Astrocyte of the spinal cord (primary cell): ENCODE measurements around the gene AGAP1.

Experiments used
- DNase-seq: peaks from one replicate; pipeline ENCODE4 v3.0.0; 2011; ENCODE audit warnings: low read depth, low spot score
- H3K4me3 ChIP-seq: 2 replicates; pipeline ENCODE4 v1.5.1; 2011; ENCODE audit warnings: low read depth, mild to moderate bottlenecking, low read length, moderate library complexity
- in situ Hi-C: cut with HindIII; loops from 2 replicates; pipeline ENCODE4 v1.10.0; 2017; ENCODE audit warnings: low sequenced_read_pairs
- TF ChIP-seq, protein P1 (sequence below): IDR thresholded peaks from 2 replicates; pipeline ENCODE4 v1.5.1; 2012; ENCODE audit warnings: low read depth, mild to moderate bottlenecking, low read length, inconsistent platforms

The AGAP1 gene

DNA sequence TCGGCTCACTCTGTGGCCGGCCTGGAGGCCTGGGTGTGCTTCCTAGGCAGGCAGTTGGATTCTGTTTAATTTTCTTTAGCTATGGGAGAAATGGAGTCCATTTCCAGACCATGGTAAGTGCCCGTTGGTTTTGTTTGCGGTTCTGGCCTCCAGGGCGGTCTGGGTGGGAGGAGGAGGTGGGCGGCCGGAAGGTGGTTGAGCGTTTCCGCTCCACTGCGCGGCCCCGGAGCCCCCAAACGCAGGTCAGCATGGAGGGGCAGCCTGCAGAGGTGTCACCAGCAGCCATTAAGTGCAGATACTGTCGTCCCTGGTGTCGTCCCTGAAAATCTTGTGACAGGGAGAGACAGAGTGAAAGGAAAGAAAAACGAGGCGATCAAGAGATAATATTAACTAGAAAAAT, 370.5 kb downstream of the AGAP1 start:
- no peak overlapping the region for H3K4me3 ChIP-seq
- no peak for DNase-seq
- TF ChIP-seq, protein P1, sequence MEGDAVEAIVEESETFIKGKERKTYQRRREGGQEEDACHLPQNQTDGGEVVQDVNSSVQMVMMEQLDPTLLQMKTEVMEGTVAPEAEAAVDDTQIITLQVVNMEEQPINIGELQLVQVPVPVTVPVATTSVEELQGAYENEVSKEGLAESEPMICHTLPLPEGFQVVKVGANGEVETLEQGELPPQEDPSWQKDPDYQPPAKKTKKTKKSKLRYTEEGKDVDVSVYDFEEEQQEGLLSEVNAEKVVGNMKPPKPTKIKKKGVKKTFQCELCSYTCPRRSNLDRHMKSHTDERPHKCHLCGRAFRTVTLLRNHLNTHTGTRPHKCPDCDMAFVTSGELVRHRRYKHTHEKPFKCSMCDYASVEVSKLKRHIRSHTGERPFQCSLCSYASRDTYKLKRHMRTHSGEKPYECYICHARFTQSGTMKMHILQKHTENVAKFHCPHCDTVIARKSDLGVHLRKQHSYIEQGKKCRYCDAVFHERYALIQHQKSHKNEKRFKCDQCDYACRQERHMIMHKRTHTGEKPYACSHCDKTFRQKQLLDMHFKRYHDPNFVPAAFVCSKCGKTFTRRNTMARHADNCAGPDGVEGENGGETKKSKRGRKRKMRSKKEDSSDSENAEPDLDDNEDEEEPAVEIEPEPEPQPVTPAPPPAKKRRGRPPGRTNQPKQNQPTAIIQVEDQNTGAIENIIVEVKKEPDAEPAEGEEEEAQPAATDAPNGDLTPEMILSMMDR, result no peak
- in situ Hi-C loops, result no loop called here

DNA sequence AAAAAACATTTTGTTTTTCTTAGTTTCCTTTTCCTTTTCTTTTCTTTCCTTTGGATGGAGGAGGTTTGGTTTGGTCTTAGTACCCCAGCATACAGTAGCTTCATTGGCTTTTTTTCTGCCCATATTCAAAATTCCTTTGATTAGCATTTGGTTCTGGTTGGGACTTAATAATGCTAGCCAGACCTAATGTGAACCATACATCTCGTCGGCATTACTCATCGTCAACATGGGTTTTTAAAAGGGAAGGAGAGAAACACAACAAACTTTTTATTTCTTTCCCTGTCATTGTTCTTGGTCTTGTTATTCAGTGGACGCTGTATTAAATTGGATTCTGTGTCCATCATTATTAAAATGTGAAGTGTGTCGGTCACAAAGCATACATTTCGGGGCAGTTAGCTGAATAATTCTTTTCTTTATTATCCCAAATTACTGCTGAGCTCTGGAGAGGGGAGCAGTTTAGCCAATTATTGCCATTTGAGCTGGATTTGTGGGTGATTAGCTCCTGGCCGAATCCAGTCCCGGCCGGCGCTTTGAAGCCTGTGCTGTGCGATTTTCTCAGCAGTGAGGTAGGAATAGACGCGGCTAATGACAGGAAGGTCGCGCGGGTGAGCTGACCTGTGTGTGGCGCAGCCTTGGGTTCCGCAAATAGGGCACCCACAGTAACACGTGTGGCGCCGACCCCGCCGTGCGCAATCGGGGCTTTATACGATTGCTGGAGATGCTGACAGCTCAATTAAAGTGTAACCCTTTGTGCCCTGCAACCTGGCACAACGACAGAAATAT, 371.1 kb downstream of the AGAP1 start:
- peak; percentile 23 for DNase-seq
- TF ChIP-seq, protein P1, result no peak
- H3K4me3 ChIP-seq, result no peak overlapping the region
- in situ Hi-C loops, result no loop called here

DNA sequence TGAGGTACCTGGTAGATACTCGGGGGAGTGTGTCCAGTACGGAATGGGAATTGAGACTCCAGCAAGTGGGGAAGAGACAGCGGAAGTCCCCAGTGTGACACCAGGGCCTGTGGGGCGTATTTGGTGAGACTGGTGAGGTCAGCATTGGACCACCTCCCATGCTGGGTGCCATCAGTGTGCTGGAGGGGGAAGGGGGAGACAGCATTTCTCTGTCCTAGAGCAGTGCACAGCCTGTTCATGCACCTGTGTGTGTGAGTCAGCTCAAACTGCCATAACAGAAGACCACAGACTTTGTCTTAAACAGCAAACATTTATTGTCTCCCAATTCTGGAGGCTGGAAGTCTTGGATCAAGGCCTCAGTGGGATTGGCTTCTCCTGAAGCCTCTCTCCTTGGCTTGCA, 372.5 kb downstream of the AGAP1 start:
- H3K4me3 ChIP-seq, result no peak overlapping the region
- DNase-seq, result no peak
- TF ChIP-seq, protein P1, result no peak
- in situ Hi-C loops, result no loop called here

DNA sequence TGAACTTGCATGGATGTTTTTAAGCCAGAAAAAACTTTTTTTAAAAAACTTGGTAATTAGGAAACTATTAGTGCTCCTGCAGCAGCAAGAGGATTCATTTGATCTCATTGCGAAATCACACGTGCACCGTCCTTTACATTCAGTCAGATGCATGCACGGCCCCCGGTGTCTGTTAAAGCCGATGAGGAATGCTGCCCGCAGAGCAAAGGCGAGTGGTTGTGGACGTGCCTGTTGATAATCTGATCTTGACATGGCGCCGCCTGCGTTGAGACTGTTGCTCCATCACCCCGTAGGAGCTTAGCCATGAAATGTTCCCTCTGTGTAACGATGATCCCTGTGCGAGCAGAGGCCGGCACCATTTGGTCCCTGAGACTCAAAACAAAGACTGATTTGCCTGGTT, 374.4 kb downstream of the AGAP1 start:
- no peak for DNase-seq
- in situ Hi-C loops, result no loop called here
- TF ChIP-seq, protein P1, result no peak
- no peak overlapping the region for H3K4me3 ChIP-seq

DNA sequence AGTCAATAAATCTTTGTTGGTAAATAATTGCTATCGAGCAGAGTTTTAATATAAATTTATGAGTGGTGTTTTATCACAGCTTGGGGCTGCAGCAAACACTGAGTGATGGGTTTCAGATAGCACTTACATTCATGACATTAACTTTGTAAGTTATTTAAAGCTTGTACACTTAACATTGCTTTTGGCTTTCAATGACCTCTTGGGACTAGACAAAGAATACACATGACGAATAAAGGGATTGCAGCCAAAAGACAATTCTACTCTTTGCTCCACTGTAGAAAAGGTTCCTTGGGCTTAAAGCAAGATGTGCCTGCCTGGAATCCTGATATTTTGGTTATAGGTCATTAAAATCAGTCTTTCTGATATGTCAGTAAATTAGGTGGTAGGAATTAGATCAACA, 374.8 kb downstream of the AGAP1 start:
- no peak overlapping the region for H3K4me3 ChIP-seq
- no peak for DNase-seq
- TF ChIP-seq, protein P1, result no peak
- in situ Hi-C loops, result no loop called here

DNA sequence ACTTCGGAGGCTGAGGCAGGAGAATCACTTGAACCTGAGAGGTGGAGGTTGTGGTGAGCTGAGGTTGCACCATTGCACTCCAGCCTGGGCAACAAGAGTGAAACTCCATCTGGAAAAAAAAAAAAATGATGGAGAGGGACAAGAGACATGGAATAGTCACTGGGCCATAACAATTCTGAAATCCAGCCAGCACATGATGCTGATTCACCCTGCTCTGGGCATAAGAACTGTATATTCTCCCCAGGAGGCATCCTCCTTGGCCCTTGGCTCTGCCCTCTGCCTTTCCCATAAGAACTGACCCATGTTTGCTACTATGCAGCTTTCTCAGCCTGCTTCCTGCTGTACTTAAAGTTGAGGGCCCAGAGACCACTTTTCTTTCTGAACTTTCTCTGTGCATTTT, 376.7 kb downstream of the AGAP1 start:
- H3K4me3 ChIP-seq, result no peak overlapping the region
- DNase-seq, result no peak
- in situ Hi-C loops, result no loop called here
- TF ChIP-seq, protein P1, result no peak
